GM12878 (cell line): Measurements from ENCODE around the gene HAPSTR1. TPM values are rescaled to one million over a fixed set of nuclear protein-coding genes. Genes with fewer than 3 reads are reported as not detected.
A peak's percentile ranks its signal among the peaks of the same experiment; 100 is the strongest.

Experiments
- ATAC-seq: fragments of 200-7000 bp; cut with Tn5 transposase; 3 replicates; pipeline ENCODE4 v1.9.1; 2020; ENCODE audit warnings: mild to moderate bottlenecking, moderate library complexity
- BruUV-seq: library from RNA; stranded (reverse); fragments of 400-500 nt; replicated peaks from 2 replicates; lab custom pipeline; 2021; lab: Mats Ljungman, UMichigan
- CTCF ChIA-PET: fragments of 300-600 bp; sonication (Branson Sonifier 250); formaldehyde crosslinking; extraction: SDS; loops from one replicate; lab custom pipeline; 2021; ENCODE audit warnings: inconsistent platforms; lab: Yijun Ruan, JAX
- POLR2A ChIA-PET: fragments of 350-600 bp; formaldehyde crosslinking; extraction: SDS; loops from one replicate; lab custom pipeline; 2021; ENCODE audit warnings: inconsistent platforms; lab: Charles Lee
- RAD21 ChIA-PET: fragments of 300-600 bp; sonication (Branson Sonifier 250); formaldehyde crosslinking; loops from one replicate; lab custom pipeline; 2023; ENCODE audit warnings: antibody characterized with exemption; ENCODE audit not compliant: unreplicated experiment; lab: Charles Lee
- SMC1A ChIA-PET: fragments of 300-600 bp; sonication (Branson Sonifier 250); formaldehyde crosslinking; loops from one replicate; lab custom pipeline; 2023; ENCODE audit not compliant: unreplicated experiment, uncharacterized antibody; lab: Charles Lee
- DNase-seq: peaks from one replicate; pipeline ENCODE4 v3.0.0-alpha.2; 2011; ENCODE audit warnings: low read depth, low spot score
- FAIRE-seq: peaks from 3 replicates; lab custom pipeline; 2011; peaks lifted over from hg19 to GRCh38; lab: Jason Lieb, UNC
- H2AFZ ChIP-seq: 2 replicates; pipeline ENCODE4 v1.6.0; 2011; ENCODE audit warnings: low read depth, low read length, control low read depth; ENCODE audit not compliant: control insufficient read depth
- H3K27ac ChIP-seq: 2 replicates; pipeline ENCODE4 v1.5.1; 2011; ENCODE audit warnings: control low read depth; ENCODE audit not compliant: control insufficient read depth, insufficient read depth
- H3K27me3 ChIP-seq, 2 experiments: replicated peaks in 1 of 2; 2 replicates each; pipeline versions ENCODE4 v1.6.0 to v1.6.1; 2011; ENCODE audit warnings: low read length in 1 of 2; ENCODE audit not compliant: control insufficient read depth in 2 of 2, insufficient read depth in 2 of 2
- H3K36me3 ChIP-seq, 2 experiments: 2 replicates each; pipeline ENCODE4 v1.5.1; 2011; ENCODE audit warnings: low read length in 1 of 2; ENCODE audit not compliant: control insufficient read depth in 2 of 2, insufficient read depth in 2 of 2
- H3K4me1 ChIP-seq: 2 replicates; pipeline ENCODE4 v1.6.1; 2011; ENCODE audit warnings: mild to moderate bottlenecking, low read length, moderate library complexity, mixed read lengths; ENCODE audit not compliant: control insufficient read depth, insufficient read depth
- H3K4me2 ChIP-seq: 2 replicates; pipeline ENCODE4 v1.6.0; 2011; ENCODE audit warnings: control low read depth; ENCODE audit not compliant: control insufficient read depth, insufficient read depth
- H3K4me3 ChIP-seq: fragments of 200-600 bp; sonication (generic); 2 replicates; pipeline ENCODE4 v1.5.1; 2016
- H3K79me2 ChIP-seq: 2 replicates; pipeline ENCODE4 v1.6.0; 2011; ENCODE audit warnings: low read length; ENCODE audit not compliant: control insufficient read depth, insufficient read depth
- H3K9ac ChIP-seq: 2 replicates; pipeline ENCODE4 v1.8.0; 2011; ENCODE audit warnings: low read length, control low read depth, mixed read lengths; ENCODE audit not compliant: control insufficient read depth, insufficient read depth
- H3K9me3 ChIP-seq: replicated peaks from 3 replicates; pipeline ENCODE4 v1.5.1; 2011; ENCODE audit warnings: mild to moderate bottlenecking, low read length; ENCODE audit not compliant: control insufficient read depth, insufficient read depth
- H4K20me1 ChIP-seq: 2 replicates; pipeline ENCODE4 v1.6.0; 2011; ENCODE audit not compliant: control insufficient read depth, insufficient read depth
- BHLHE40 ChIP-seq, 2 experiments: fragments of 450-650 bp in 1 of 2; IDR thresholded peaks; 2 replicates each; pipeline ENCODE4 v1.6.1; 2011 to 2017; ENCODE audit warnings: low read depth in 2 of 2, borderline replicate concordance in 1 of 2, improper control_type of control experiment in 1 of 2, low read length in 1 of 2, mild to moderate bottlenecking in 1 of 2
- CBFB ChIP-seq: IDR thresholded peaks from 2 replicates; pipeline ENCODE4 v1.6.1; 2016; ENCODE audit warnings: antibody characterized with exemption, low read depth
- EED ChIP-seq: sonication (generic); IDR thresholded peaks from 2 replicates; pipeline ENCODE4 v1.6.1; 2016; ENCODE audit warnings: antibody characterized with exemption, low read depth
- EP300 ChIP-seq, 2 experiments: fragments of 150-350 bp in 1 of 2; IDR thresholded peaks; 2 replicates each; pipeline ENCODE4 v1.6.1; 2011 to 2012; ENCODE audit warnings: low read depth in 2 of 2, low read length in 2 of 2, borderline replicate concordance in 1 of 2, improper control_type of control experiment in 1 of 2, inconsistent platforms in 1 of 2; ENCODE audit not compliant: control insufficient read depth in 1 of 2
- GATAD2B ChIP-seq: fragments of 450-650 bp; conservative IDR thresholded peaks from 2 replicates; pipeline ENCODE4 v1.6.1; 2017; ENCODE audit warnings: low read depth, mild to moderate bottlenecking, moderate library complexity
- HCFC1 ChIP-seq: fragments of 150-350 bp; IDR thresholded peaks from 2 replicates; pipeline ENCODE4 v1.6.1; 2014; ENCODE audit warnings: low read length
- IKZF1 ChIP-seq: fragments of 450-650 bp; conservative IDR thresholded peaks from 2 replicates; pipeline ENCODE4 v1.6.1; 2017; ENCODE audit warnings: antibody characterized with exemption, mild to moderate bottlenecking
- MEF2B ChIP-seq: fragments of 450-650 bp; IDR thresholded peaks from 2 replicates; pipeline ENCODE4 v1.6.1; 2018; ENCODE audit warnings: mild to moderate bottlenecking, moderate library complexity; ENCODE audit not compliant: partially characterized antibody, poor library complexity, severe bottlenecking
- NFXL1 ChIP-seq: fragments of 450-650 bp; IDR thresholded peaks from 2 replicates; pipeline ENCODE4 v1.6.1; 2017; ENCODE audit warnings: antibody characterized with exemption, mild to moderate bottlenecking, borderline replicate concordance
- PML ChIP-seq: IDR thresholded peaks from 2 replicates; pipeline ENCODE4 v1.6.1; 2012; ENCODE audit warnings: low read length, inconsistent platforms
- POU2F2 ChIP-seq: IDR thresholded peaks from 3 replicates; pipeline ENCODE4 v1.6.1; 2011; ENCODE audit warnings: low read depth, mild to moderate bottlenecking, low read length, borderline replicate concordance
- RUNX3 ChIP-seq: IDR thresholded peaks from 2 replicates; pipeline ENCODE4 v1.6.1; 2012; ENCODE audit warnings: low read length, inconsistent platforms
- TBL1XR1 ChIP-seq: IDR thresholded peaks from 2 replicates; pipeline ENCODE4 v1.6.1; 2012; ENCODE audit warnings: low read depth, low read length, improper control_type of control experiment
- YY1 ChIP-seq: IDR thresholded peaks from 2 replicates; pipeline ENCODE4 v1.6.1; 2011; ENCODE audit warnings: low read depth, mild to moderate bottlenecking, low read length
- WGBS: methylation state at CpG from one replicate; pipeline ENCODE4 v1.1.6; 2016; ENCODE audit warnings: low lambda C conversion rate; ENCODE audit not compliant: insufficient replicate concordance, insufficient coverage; ENCODE audit errors: missing lambda C conversion rate; 5-methylcytosine and 5-hydroxymethylcytosine counted together
- in situ Hi-C: fragments of 300-500 bp; cut with MboI; formaldehyde crosslinking; loops from 9 replicates; pipeline ENCODE4 v1.14.3; 2018; ENCODE audit warnings: mixed read lengths
- intact Hi-C: fragments of 100-400 bp; cut with micrococcal nuclease; formaldehyde crosslinking; loops from one replicate; pipeline ENCODE4 v1.14.2; 2022; ENCODE audit not compliant: unreplicated experiment
- polyA plus RNA-seq, 11 experiments: library from polyadenylated mRNA; depleted of rRNA in 4 of 11; unstranded in 6 of 11; stranded (reverse) in 5 of 11; fragments of >200 nt; fragmentation: Nextera tagmentation in 4 of 11; fragmentation: Illumina TruSeq in 1 of 11; extraction: Ambion mirVana in 4 of 11; extraction: Trizol in 1 of 11; gene quantifications; 1 replicate in 1 of 11; 2 replicates in 10 of 11; pipeline versions ENCODE4 v1.2.1 to v1.2.3, GENCODE V29; 2011 to 2016; ENCODE audit warnings: inconsistent platforms in 2 of 11, missing spikeins in 2 of 11, low read depth in 1 of 11
- total RNA-seq, 4 experiments: library from RNA; depleted of rRNA in 3 of 4; stranded (reverse); fragments of >200 nt in 3 of 4; fragmentation: Illumina TruSeq in 1 of 4; extraction: Trizol in 1 of 4; gene quantifications; 2 replicates each; pipeline versions ENCODE4 v1.2.1 to v1.2.3, GENCODE V29; 2013 to 2021
- TF ChIP-seq, protein P1 (sequence below): IDR thresholded peaks from 2 replicates; pipeline ENCODE4 v1.6.1; 2012; ENCODE audit warnings: low read depth, low read length, improper control_type of control experiment
- TF ChIP-seq, protein P2 (sequence below): fragments of 450-650 bp; formaldehyde crosslinking; IDR thresholded peaks from 2 replicates; pipeline ENCODE4 v1.4.0; 2022; ENCODE audit warnings: mild to moderate bottlenecking, moderate library complexity
- TF ChIP-seq, protein P3 (sequence below): IDR thresholded peaks from 2 replicates; pipeline ENCODE4 v1.6.1; 2011; ENCODE audit warnings: mild to moderate bottlenecking, low read depth, low read length, moderate library complexity; ENCODE audit not compliant: insufficient replicate concordance
- TF ChIP-seq, protein P4 (sequence below): IDR thresholded peaks from 2 replicates; pipeline ENCODE4 v1.6.1; 2011; ENCODE audit warnings: low read depth, mild to moderate bottlenecking, low read length, moderate library complexity, borderline replicate concordance; ENCODE audit errors: extremely low read depth

Gene HAPSTR1
- total and polyA plus RNA-seq, 10 of the 15 experiments (the other 5 are each of a cell fraction or from before 2014, with no cell fraction given), result 8.7 to 52.5 (median 23.1) TPM

DNA sequence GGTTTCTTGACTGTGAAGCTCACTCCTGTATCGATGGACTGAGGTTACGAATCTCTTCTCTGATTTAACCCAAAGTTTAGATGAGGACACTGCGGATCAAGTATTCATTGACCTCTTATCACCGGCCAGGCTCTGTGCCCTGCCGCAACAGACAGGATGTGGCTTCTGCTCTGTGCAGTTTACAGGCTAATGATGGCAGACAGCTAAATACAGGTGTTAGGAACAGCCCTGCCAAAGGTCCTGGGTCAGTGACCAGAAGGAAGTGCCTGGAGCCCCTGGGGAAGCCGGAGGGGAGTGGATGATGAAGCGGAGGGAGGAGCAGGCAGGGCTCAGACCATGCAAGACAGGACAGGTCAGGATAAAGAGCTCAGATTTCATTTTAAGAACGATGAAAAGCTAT is 44.4 kb downstream of the HAPSTR1 start:
- 12% methylated on average over 8 of the region's 8 CpGs for WGBS
- CTCF ChIA-PET, result interaction anchor here (0.9 to 3.2 kb wide), 16 partner anchors 8 to 563 kb away, joined by 3 to 35 read pairs (median 6); partner anchors contain the start of gene LITAFD
- Histone ChIP-seq H3K9ac (no peak overlapping the region; the same call in 1 of the 2 replicates), H2AFZ (peak overlapping the region; percentile 28), H3K36me3 (no peaks in the 10 kb centered on the region), H3K9me3 (no peaks in the 10 kb centered on the region; the same call in 1 of the 3 replicates), H3K27me3 (no peaks in the 10 kb centered on the region), H4K20me1 (no peaks in the 10 kb centered on the region), H3K4me3 (0 out of 2 replicates have a peak overlapping the region, but pooled peaks have one; percentile 25), H3K79me2 (no peaks in the 10 kb centered on the region), H3K4me1 (peaks cover 34% of the 10 kb centered on the region), H3K4me2 (peak overlapping the region; percentile 77), H3K27ac (peak overlapping the region; percentile 53; the same call in 1 of the 2 replicates)
- DNase-seq, result no peak
- intact Hi-C loops (loop anchor here (1.0 to 2.0 kb wide), 5 partner anchors 45 to 568 kb away; partner anchors contain the start of gene HAPSTR1), in situ Hi-C loops (loop anchor here (25.0 kb wide), 1 partner anchor 1752 kb away; the partner anchor contains the start of gene CIITA)
- POLR2A ChIA-PET, result no interaction called here
- RAD21 ChIA-PET, result interaction anchor here (0.7 to 3.2 kb wide), 10 partner anchors 11 to 1379 kb away, joined by 3 to 30 read pairs (median 5); partner anchors contain the start of genes CARHSP1, GRIN2A and HAPSTR1
- BruUV-seq, result no TSS peak
- FAIRE-seq, result no peak
- SMC1A ChIA-PET, result interaction anchor here (0.7 to 3.4 kb wide), 14 partner anchors 10 to 569 kb away, joined by 3 to 28 read pairs (median 4); no protein-coding TSS in a partner anchor
- peak; percentile 72 for ATAC-seq
- peak; percentile 19; the same call in 1 of the 2 replicates for TF ChIP-seq CBFB
- 0 out of 4 replicates have a peak, but pooled peaks of 1 of the 2 experiments have one; percentile 3 for TF ChIP-seq BHLHE40 (IDR thresholded peaks at IDR 0.05; ENCODE audit: borderline replicate concordance in 1 of 2, low read depth in 2 of 2, low read length in 1 of 2)
- TF ChIP-seq MEF2B, result peak; percentile 73
- TF ChIP-seq, protein P1, sequence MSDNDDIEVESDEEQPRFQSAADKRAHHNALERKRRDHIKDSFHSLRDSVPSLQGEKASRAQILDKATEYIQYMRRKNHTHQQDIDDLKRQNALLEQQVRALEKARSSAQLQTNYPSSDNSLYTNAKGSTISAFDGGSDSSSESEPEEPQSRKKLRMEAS, result no peak
- TF ChIP-seq, protein P2, sequence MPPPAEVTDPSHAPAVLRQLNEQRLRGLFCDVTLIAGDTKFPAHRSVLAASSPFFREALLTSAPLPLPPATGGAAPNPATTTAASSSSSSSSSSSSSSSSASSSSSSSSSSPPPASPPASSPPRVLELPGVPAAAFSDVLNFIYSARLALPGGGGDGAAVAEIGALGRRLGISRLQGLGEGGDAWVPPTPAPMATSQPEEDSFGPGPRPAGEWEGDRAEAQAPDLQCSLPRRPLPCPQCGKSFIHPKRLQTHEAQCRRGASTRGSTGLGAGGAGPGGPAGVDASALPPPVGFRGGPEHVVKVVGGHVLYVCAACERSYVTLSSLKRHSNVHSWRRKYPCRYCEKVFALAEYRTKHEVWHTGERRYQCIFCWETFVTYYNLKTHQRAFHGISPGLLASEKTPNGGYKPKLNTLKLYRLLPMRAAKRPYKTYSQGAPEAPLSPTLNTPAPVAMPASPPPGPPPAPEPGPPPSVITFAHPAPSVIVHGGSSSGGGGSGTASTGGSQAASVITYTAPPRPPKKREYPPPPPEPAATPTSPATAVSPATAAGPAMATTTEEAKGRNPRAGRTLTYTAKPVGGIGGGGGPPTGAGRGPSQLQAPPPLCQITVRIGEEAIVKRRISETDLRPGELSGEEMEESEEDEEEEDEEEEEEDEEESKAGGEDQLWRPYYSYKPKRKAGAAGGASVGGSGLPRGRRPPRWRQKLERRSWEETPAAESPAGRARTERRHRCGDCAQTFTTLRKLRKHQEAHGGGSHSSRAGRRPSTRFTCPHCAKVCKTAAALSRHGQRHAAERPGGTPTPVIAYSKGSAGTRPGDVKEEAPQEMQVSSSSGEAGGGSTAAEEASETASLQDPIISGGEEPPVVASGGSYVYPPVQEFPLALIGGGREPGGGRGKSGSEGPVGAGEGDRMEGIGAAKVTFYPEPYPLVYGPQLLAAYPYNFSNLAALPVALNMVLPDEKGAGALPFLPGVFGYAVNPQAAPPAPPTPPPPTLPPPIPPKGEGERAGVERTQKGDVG (CRISPR knock-in tag), result no peak
- TF ChIP-seq YY1, result 0 out of 2 replicates have a peak, but pooled peaks have one; percentile 14
- TF ChIP-seq EED, result peak; percentile 62
- 0 out of 2 replicates have a peak, but pooled peaks have one; percentile 33 for TF ChIP-seq TBL1XR1
- TF ChIP-seq, protein P3, sequence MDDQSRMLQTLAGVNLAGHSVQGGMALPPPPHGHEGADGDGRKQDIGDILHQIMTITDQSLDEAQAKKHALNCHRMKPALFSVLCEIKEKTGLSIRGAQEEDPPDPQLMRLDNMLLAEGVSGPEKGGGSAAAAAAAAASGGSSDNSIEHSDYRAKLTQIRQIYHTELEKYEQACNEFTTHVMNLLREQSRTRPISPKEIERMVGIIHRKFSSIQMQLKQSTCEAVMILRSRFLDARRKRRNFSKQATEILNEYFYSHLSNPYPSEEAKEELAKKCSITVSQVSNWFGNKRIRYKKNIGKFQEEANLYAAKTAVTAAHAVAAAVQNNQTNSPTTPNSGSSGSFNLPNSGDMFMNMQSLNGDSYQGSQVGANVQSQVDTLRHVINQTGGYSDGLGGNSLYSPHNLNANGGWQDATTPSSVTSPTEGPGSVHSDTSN, result no peak
- TF ChIP-seq NFXL1, result no peak
- TF ChIP-seq IKZF1, result peak; percentile 73
- 0 out of 2 replicates have a peak, but pooled peaks have one; percentile 49 for TF ChIP-seq GATAD2B
- no peak for TF ChIP-seq HCFC1
- TF ChIP-seq, protein P4, sequence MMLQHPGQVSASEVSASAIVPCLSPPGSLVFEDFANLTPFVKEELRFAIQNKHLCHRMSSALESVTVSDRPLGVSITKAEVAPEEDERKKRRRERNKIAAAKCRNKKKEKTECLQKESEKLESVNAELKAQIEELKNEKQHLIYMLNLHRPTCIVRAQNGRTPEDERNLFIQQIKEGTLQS, result no peak
- no peak for TF ChIP-seq PML
- TF ChIP-seq RUNX3, result peak; percentile 74
- peak; percentile 28 to 45; a peak in 2 of 4 replicates for TF ChIP-seq EP300 (IDR thresholded peaks at IDR 0.05; ENCODE audit: borderline replicate concordance in 1 of 2, control insufficient read depth in 1 of 2, low read depth in 2 of 2, low read length in 2 of 2)
- peak; percentile 41; the same call in 1 of the 3 replicates for TF ChIP-seq POU2F2
